ENCODE data around the gene GSG1L.

Gene GSG1L

GRCh38 chr16:27841061-27841801 is 222.3 kb downstream of the GSG1L start:
- no peak overlapping the region for H3K27ac ChIP-seq
- no peak for TF ChIP-seq ZFX (IDR thresholded peaks at IDR 0.05)
- TF ChIP-seq, protein P1, sequence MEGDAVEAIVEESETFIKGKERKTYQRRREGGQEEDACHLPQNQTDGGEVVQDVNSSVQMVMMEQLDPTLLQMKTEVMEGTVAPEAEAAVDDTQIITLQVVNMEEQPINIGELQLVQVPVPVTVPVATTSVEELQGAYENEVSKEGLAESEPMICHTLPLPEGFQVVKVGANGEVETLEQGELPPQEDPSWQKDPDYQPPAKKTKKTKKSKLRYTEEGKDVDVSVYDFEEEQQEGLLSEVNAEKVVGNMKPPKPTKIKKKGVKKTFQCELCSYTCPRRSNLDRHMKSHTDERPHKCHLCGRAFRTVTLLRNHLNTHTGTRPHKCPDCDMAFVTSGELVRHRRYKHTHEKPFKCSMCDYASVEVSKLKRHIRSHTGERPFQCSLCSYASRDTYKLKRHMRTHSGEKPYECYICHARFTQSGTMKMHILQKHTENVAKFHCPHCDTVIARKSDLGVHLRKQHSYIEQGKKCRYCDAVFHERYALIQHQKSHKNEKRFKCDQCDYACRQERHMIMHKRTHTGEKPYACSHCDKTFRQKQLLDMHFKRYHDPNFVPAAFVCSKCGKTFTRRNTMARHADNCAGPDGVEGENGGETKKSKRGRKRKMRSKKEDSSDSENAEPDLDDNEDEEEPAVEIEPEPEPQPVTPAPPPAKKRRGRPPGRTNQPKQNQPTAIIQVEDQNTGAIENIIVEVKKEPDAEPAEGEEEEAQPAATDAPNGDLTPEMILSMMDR (conservative IDR thresholded peaks at IDR 0.05), result no peak

DNA sequence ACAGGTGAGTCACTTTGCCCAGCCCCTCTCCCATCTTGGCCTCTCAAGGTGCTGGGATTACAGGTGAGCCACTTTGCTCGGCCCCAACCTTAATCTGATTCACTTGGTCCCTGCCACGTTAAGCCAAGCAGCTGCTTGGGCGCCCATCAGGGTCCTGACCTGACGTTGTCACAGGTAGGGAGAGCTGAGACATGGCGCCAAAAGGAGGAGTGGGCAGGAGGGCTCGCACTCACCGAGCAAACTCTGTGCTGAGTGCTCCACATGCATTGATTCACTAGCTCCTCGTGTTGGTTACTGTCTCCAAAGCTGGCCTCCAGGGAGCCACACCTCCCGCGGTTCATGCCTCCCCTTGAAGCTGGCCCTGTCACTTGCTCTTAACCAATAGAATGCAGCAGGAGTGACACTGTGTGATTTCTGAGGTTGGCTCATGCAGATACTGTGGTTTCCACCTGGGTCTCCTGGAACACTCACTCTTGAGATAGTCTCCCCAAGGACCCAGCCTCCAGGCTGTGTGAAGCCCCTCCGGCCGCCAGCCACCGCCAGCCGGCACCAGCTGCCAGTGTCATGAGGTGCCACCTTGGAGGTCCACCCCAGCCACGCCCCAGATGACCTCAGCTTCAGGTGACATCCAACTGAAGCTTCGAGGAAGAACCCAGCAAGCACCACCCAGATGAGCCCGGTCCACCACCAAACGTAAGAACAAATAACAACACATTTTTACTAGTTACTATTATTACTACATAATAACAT is 223.0 kb downstream of the GSG1L start:
- H3K27ac ChIP-seq, result no peak overlapping the region
- TF ChIP-seq, protein P1 (conservative IDR thresholded peaks at IDR 0.05), result no peak
- no peak for TF ChIP-seq ZFX (IDR thresholded peaks at IDR 0.05)

DNA sequence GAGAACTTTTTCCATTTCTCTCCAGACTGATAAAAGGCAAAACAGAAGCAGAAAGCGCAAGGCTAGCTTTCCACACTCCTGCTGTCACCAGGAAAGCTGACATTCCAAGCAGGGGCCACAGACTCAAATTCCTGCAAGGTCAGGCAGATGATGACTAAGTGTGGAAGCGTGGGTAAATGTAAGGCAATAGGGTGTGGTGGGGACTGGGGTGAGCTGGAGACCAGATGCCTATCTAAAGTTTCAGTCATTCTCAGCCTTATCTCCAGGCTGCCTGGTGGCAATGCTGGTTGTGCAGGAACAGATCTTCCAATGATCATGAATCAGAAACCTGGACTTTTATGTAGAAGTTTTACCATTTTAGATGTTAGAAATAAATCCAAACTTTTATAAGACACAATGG is 224.1 kb downstream of the GSG1L start:
- TF ChIP-seq, protein P1 (conservative IDR thresholded peaks at IDR 0.05), result no peak
- no peak for TF ChIP-seq ZFX (IDR thresholded peaks at IDR 0.05)
- H3K27ac ChIP-seq, result no peak overlapping the region

GRCh38 chr16:27838536-27839175 is 224.9 kb downstream of the GSG1L start:
- H3K27ac ChIP-seq, result no peak overlapping the region
- no peak for TF ChIP-seq ZFX (IDR thresholded peaks at IDR 0.05)
- TF ChIP-seq, protein P1 (conservative IDR thresholded peaks at IDR 0.05), result no peak

GRCh38 chr16:27829975-27830374 is 233.5 kb downstream of the GSG1L start:
- no peak overlapping the region for H3K27ac ChIP-seq
- no peak for TF ChIP-seq ZFX (IDR thresholded peaks at IDR 0.05)
- TF ChIP-seq, protein P1 (conservative IDR thresholded peaks at IDR 0.05), result no peak

DNA sequence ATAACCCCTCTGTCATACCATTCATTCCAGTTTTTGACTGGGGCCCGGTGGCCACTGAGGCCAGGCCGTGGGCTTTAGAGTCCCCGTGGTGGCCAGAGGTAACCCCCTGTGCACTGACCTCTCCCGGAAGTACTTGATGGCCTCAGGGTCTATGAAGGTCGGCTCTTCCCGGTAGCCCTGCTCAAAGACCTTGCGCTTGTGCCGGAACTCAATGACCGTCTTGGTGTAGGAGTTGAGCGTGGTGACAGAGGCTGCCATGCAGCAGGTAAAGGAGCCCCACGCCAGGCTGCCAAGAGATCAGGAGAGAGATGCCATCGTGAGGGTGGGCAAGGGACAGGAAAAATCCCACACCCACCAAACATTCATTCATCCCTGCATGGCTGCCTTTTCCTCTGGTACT is 234.8 kb downstream of the GSG1L start:
- TF ChIP-seq, protein P1 (conservative IDR thresholded peaks at IDR 0.05), result no peak
- TF ChIP-seq ZFX (IDR thresholded peaks at IDR 0.05), result no peak

DNA sequence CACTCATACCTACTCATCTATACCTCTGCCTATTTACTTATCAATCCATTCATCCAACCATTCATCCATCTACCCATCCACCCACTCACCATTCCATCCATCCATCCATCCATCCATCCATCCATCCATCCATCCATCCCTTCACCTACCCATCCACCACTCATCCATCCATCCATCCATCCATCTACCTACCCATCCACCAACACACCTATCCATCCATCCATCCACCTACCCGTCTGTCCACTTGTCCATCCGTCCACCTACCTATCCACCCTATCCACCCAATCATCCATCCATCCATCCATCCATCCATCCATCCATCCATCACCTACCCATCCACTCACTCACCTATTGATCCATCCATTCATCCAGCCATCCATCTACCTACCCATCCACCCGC is 235.7 kb downstream of the GSG1L start:
- H3K27ac ChIP-seq, result no peak overlapping the region
- TF ChIP-seq, protein P1 (conservative IDR thresholded peaks at IDR 0.05), result no peak
- TF ChIP-seq ZFX (IDR thresholded peaks at IDR 0.05), result no peak

More for the DNA sequence above, 234.8 kb downstream of the GSG1L start:
- H3K27ac ChIP-seq, result no peak overlapping the region

Data from C4-2B (cell line).